Lung microvascular endothelial cell (primary cell): ENCODE results near the gene PSMA6. TPM values are rescaled to one million over a fixed set of nuclear protein-coding genes. Genes with fewer than 3 reads are reported as not detected.

Experiments
- DNase-seq, 2 donors: peaks; one replicate each; pipeline versions ENCODE4 v3.0.0 to v3.0.0-alpha.2; 2010; ENCODE audit warnings: low read depth in 2 of 2
- total RNA-seq: library from RNA; depleted of rRNA; stranded (reverse); fragments of >200 nt; gene quantifications from 2 replicates; pipeline ENCODE4 v1.2.1, GENCODE V29; 2014

The PSMA6 gene
- total RNA-seq, 1 donor from 2014 or later = 191 TPM

DNA sequence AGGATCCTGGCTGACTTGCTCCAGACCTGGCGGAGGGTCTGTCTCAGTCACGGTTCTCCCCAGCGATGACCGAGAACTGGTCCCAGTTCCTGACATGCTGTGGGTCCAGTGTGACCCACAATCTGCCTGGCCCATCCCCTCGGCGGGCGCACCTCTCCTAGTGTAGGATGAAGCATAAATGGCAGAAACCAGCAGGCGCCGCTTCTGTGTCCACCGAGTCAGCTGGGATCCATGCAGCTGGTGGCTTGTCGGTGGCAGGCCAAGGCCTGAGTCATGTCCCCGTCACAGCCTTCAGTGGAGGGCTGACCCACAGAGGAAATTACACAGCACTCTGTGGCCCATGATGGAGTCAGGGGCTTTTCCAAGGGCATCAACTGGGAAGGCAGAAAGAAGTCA, 73.9 kb downstream of the PSMA6 start:
- peak; percentile 56 to 92 for DNase-seq

DNA sequence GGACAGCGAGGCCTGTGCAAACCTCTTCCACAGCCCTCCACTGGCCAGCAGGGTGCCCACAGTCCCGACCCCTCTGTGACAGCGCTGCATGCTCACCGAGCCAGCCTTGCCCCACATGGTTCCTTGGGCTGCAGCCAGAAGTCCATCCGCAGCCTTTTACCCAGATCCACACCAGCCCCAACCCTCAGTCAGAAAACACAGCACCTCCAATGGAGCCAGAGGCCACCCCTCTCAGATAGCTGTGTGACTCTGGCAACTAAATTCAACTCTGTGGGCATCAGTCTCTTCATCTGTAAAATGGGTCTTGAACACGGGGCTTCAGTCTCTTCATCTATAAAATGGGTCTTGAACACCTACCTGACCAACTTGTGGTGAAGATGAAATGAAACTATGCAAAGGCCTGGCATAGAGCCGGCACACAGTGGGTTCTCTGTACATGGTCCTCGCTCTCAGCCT, 74.4 kb downstream of the PSMA6 start:
- no peak for DNase-seq

DNA sequence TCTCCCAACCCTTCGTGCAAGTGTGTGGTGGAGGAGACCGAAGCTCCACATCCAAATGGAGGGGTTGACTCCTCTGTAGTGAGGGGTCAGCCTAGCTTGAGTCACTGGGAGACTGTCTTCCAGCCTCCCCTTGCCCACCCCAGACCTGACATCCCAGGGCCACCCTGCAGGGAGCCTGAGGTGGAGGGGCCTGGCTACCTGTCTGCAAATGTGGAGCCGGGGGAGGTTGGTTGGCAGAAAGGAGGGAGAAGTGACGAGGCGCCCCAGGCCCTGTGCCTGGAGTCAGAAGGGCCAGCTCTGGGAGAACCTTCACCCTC, 74.8 kb downstream of the PSMA6 start:
- DNase-seq = no peak

Other genes starting within 250 kb of the PSMA6 start
- gene FAM177A1, start 246.1 kb upstream of the PSMA6 start, total RNA-seq = 30.6 and 32.7 TPM in 2 replicates
- gene PPP2R3C, start 170.4 kb upstream of the PSMA6 start, total RNA-seq = 39.2 and 43.7 TPM in 2 replicates
- gene PRORP, start 169.8 kb upstream of the PSMA6 start, total RNA-seq = 19.4 and 23.1 TPM in 2 replicates
- gene NFKBIA, start 112.4 kb downstream of the PSMA6 start, total RNA-seq = 90.4 and 177 TPM in 2 replicates
- gene INSM2, start 241.8 kb downstream of the PSMA6 start, total RNA-seq = not detected in 2 replicates